ENCODE results near the gene IMPG2. TPM values are rescaled to one million over a fixed set of nuclear protein-coding genes. Genes with fewer than 3 reads are reported as not detected.

Gene IMPG2
- total RNA-seq, 2 experiments from 2014 or later, result 0.45 to 0.66 TPM

DNA sequence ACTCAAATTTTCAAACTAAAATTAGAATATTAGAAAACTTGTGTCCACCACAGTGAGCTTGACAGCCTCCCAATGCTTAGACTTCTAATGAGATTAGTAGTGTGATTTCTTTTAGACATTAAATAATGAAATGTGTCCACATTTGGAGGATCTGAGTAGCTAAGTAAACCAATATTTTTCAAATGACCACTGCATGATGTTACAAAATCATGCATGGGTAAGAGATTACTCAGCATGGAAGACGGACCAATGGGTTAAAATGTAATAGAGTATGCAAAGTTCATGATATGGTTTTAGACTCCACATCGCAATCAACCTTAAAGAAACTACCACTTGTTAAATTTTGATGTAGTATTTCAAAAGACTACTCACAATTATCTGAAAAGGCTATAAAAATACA lies 130.6 kb downstream of the IMPG2 start:
- intact Hi-C loops (cut with DNase I, micrococcal nuclease), result no loop called here
- CTCF ChIA-PET, result no interaction called here
- no peaks in the 10 kb centered on the region for H3K36me3 Mint-ChIP-seq (ENCODE audit: low read depth)

DNA sequence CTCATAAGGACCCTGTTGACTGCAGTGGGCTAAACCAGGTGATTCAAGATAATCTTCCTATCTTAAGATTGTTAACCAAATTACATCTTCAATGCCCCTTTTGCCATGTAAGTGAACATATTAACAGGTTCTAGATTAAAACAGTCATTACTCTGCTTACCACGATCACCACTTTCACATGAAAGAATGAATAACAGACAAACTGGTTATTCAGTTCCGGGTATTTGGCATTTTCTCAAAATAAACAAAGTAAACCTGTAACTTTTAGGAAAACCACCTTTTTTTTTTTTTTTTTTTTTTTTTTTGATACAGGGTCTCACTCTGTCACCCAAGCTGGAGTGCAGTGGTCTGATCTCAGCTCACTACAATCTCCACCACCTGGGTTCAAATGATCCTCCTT lies 131.2 kb downstream of the IMPG2 start:
- POLR2A ChIA-PET, result no interaction called here
- intact Hi-C loops (cut with DNase I, micrococcal nuclease), result no loop called here
- Mint-ChIP-seq H3K27ac (no peak overlapping the region), H3K27me3 (peaks cover 5% of the 10 kb centered on the region), H3K4me3 (no peak overlapping the region), H3K9me3 (no peaks in the 10 kb centered on the region), H3K4me1 (ENCODE audit: low read depth) (no peaks in the 10 kb centered on the region), H3K36me3 (ENCODE audit: low read depth) (no peaks in the 10 kb centered on the region)
- H3K36me3 ChIP-seq (ENCODE audit: insufficient read depth, low read length), result no peaks in the 10 kb centered on the region
- no peak overlapping the region for H3K4me3 ChIP-seq (ENCODE audit: low read length)
- no peaks in the 10 kb centered on the region for H3K4me1 ChIP-seq (ENCODE audit: insufficient read depth, low read length)
- TF ChIP-seq, protein P1, sequence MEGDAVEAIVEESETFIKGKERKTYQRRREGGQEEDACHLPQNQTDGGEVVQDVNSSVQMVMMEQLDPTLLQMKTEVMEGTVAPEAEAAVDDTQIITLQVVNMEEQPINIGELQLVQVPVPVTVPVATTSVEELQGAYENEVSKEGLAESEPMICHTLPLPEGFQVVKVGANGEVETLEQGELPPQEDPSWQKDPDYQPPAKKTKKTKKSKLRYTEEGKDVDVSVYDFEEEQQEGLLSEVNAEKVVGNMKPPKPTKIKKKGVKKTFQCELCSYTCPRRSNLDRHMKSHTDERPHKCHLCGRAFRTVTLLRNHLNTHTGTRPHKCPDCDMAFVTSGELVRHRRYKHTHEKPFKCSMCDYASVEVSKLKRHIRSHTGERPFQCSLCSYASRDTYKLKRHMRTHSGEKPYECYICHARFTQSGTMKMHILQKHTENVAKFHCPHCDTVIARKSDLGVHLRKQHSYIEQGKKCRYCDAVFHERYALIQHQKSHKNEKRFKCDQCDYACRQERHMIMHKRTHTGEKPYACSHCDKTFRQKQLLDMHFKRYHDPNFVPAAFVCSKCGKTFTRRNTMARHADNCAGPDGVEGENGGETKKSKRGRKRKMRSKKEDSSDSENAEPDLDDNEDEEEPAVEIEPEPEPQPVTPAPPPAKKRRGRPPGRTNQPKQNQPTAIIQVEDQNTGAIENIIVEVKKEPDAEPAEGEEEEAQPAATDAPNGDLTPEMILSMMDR (IDR thresholded peaks at IDR 0.05), result no peak
- H3K9me3 ChIP-seq (ENCODE audit: control insufficient read depth in 1 of 2, insufficient read depth in 1 of 2, low read length in 2 of 2), result no peaks in the 10 kb centered on the region
- DNase-seq (no peak), ATAC-seq (ENCODE audit: poor library complexity) (no peak)
- H3K27ac ChIP-seq (ENCODE audit: low read depth in 1 of 2, low read length in 2 of 2), result no peak overlapping the region
- H3K27me3 ChIP-seq (ENCODE audit: control insufficient read depth in 1 of 2, insufficient read depth in 2 of 2, low read length in 2 of 2), result no peaks in the 10 kb centered on the region
- CTCF ChIA-PET, result no interaction called here

More for the DNA sequence above, 130.6 kb downstream of the IMPG2 start:
- H3K27me3 ChIP-seq (ENCODE audit: control insufficient read depth in 1 of 2, insufficient read depth in 2 of 2, low read length in 2 of 2), result no peaks in the 10 kb centered on the region
- H3K9me3 Mint-ChIP-seq, result no peaks in the 10 kb centered on the region
- no peaks in the 10 kb centered on the region for H3K4me1 ChIP-seq (ENCODE audit: insufficient read depth, low read length)
- no peak overlapping the region for H3K4me3 Mint-ChIP-seq
- no peak overlapping the region for H3K27ac ChIP-seq (ENCODE audit: low read depth in 1 of 2, low read length in 2 of 2)
- TF ChIP-seq, protein P1 (IDR thresholded peaks at IDR 0.05), result no peak
- DNase-seq (no peak), ATAC-seq (ENCODE audit: poor library complexity) (no peak)
- no peaks in the 10 kb centered on the region for H3K9me3 ChIP-seq (ENCODE audit: control insufficient read depth in 1 of 2, insufficient read depth in 1 of 2, low read length in 2 of 2)
- no peaks in the 10 kb centered on the region for H3K36me3 ChIP-seq (ENCODE audit: insufficient read depth, low read length)
- no peak overlapping the region for H3K27ac Mint-ChIP-seq
- POLR2A ChIA-PET, result no interaction called here
- no peak overlapping the region for H3K4me3 ChIP-seq (ENCODE audit: low read length)
- peaks cover 5% of the 10 kb centered on the region for H3K27me3 Mint-ChIP-seq
- no peaks in the 10 kb centered on the region for H3K4me1 Mint-ChIP-seq (ENCODE audit: low read depth)

DNA sequence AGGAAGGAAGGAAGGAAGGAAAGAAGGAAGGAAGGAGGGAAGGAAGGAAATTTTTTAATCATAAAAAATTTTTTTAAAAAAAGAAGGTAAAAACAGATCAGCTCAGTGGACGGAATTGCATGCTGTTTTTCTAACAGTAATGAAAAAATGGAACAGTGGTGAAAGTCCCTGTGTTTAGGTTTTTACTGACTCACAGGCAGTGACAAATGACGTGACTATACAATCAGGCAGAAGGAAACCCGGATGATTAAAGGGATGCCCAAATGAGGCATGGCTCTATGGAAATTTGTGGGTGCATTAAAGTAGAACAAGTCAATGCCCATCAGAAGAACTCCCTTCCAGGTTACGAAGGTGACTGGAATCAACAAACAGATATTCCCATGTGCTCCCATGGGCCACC lies 135.0 kb downstream of the IMPG2 start:
- H3K27ac ChIP-seq (ENCODE audit: low read depth in 1 of 2, low read length in 2 of 2), result no peak overlapping the region
- Mint-ChIP-seq H3K36me3 (ENCODE audit: low read depth) (no peaks in the 10 kb centered on the region), H3K27me3 (peaks cover 12% of the 10 kb centered on the region), H3K9me3 (no peaks in the 10 kb centered on the region), H3K4me1 (ENCODE audit: low read depth) (no peaks in the 10 kb centered on the region), H3K27ac (no peak overlapping the region), H3K4me3 (no peak overlapping the region)
- intact Hi-C loops (cut with DNase I, micrococcal nuclease), result no loop called here
- no peaks in the 10 kb centered on the region for H3K9me3 ChIP-seq (ENCODE audit: control insufficient read depth in 1 of 2, insufficient read depth in 1 of 2, low read length in 2 of 2)
- DNase-seq (no peak), ATAC-seq (ENCODE audit: poor library complexity) (no peak)
- POLR2A ChIA-PET, result no interaction called here
- CTCF ChIA-PET, result no interaction called here
- no peaks in the 10 kb centered on the region for H3K27me3 ChIP-seq (ENCODE audit: control insufficient read depth in 1 of 2, insufficient read depth in 2 of 2, low read length in 2 of 2)
- H3K4me3 ChIP-seq (ENCODE audit: low read length), result no peak overlapping the region
- no peaks in the 10 kb centered on the region for H3K4me1 ChIP-seq (ENCODE audit: insufficient read depth, low read length)
- TF ChIP-seq, protein P1 (IDR thresholded peaks at IDR 0.05), result no peak
- H3K36me3 ChIP-seq (ENCODE audit: insufficient read depth, low read length), result no peaks in the 10 kb centered on the region
